Measurements from ENCODE around the gene HRH3. TPM values are rescaled to one million over a fixed set of nuclear protein-coding genes. Genes with fewer than 3 reads are reported as not detected.

HRH3 gene
- total RNA-seq, 1 experiment from 2014 or later, result not detected

- Histone ChIP-seq H3K9me3 (ENCODE audit: insufficient read depth, low read depth) (no peaks in the 10 kb centered on the region), H2AFZ (peak overlapping the region; percentile 80), H3K4me3 (peak overlapping the region; percentile 81), H4K20me1 (ENCODE audit: insufficient read depth) (peaks cover 10% of the 10 kb centered on the region; the same call in 1 of the 2 replicates), H3K9me2 (ENCODE audit: insufficient read depth) (no peaks in the 10 kb centered on the region), H3K27ac (peak overlapping the region; percentile 58), H3K27me3 (ENCODE audit: insufficient read depth, low read depth) (no peaks in the 10 kb centered on the region), H3K4me1 (replicated peaks; ENCODE audit: insufficient read depth) (peaks cover 20% of the 10 kb centered on the region), H3F3A (ENCODE audit: insufficient read depth, low read depth) (peaks cover 32% of the 10 kb centered on the region; the same call in 1 of the 2 replicates), H3K79me2 (ENCODE audit: low read depth) (peaks cover 64% of the 10 kb centered on the region), H3K36me3 (ENCODE audit: low read depth) (peaks cover 7% of the 10 kb centered on the region; the same call in 1 of the 2 replicates), H3K4me2 (peak overlapping the region; percentile 88)
- POLR2A ChIA-PET (ENCODE audit: unreplicated experiment), result interaction anchor here (0.6 kb wide), 1 partner anchor 118 kb away, joined by 8 read pairs; no protein-coding TSS in a partner anchor
- intact Hi-C loops (cut with micrococcal nuclease; ENCODE audit: unreplicated experiment), result loop anchor here (2.0 kb wide), 1 partner anchor 55 kb away; the partner anchor contains the start of gene OSBPL2
- TSS peak; percentile 72 for BruUV-seq (replicated peaks)
- TF ChIP-seq EZH2 (IDR thresholded peaks at IDR 0.05; ENCODE audit: low read depth) (no peak), CTCF (conservative IDR thresholded peaks at IDR 0.05) (no peak)
- no peak for DNase-seq
- CTCF ChIA-PET, result no interaction called here
Observed at GRCh38 chr20:62183426-62184142, 36.5 kb downstream of the HRH3 start.

GRCh38 chr20:62182469-62183425 is 37.3 kb downstream of the HRH3 start, which contains the start of gene MTG2:
TSS of gene MTG2 (plus strand) at chr20:62183028. CDS start at chr20:62193421, 10,393 bp downstream.
- Histone ChIP-seq H3K36me3 (ENCODE audit: low read depth) (0 out of 2 replicates have a peak, but pooled peaks cover 7% of the 10 kb centered on the region), H3F3A (ENCODE audit: insufficient read depth, low read depth) (peaks cover 32% of the 10 kb centered on the region; the same call in 1 of the 2 replicates), H3K4me3 (peak within 1 kb of the TSS; percentile 81), H3K79me2 (ENCODE audit: low read depth) (peaks cover 56% of the 10 kb centered on the region), H3K27me3 (ENCODE audit: insufficient read depth, low read depth) (no peaks in the 10 kb centered on the region), H3K4me1 (replicated peaks; ENCODE audit: insufficient read depth) (peaks cover 20% of the 10 kb centered on the region), H3K9me3 (ENCODE audit: insufficient read depth, low read depth) (no peaks in the 10 kb centered on the region), H3K9me2 (ENCODE audit: insufficient read depth) (no peaks in the 10 kb centered on the region), H3K27ac (peak within 1 kb of the TSS; percentile 58), H3K4me2 (peak within 1 kb of the TSS; percentile 88), H4K20me1 (ENCODE audit: insufficient read depth) (peaks cover 9% of the 10 kb centered on the region; the same call in 1 of the 2 replicates), H2AFZ (peak within 1 kb of the TSS; percentile 80)
- TF ChIP-seq CTCF (conservative IDR thresholded peaks at IDR 0.05) (no peak), EZH2 (IDR thresholded peaks at IDR 0.05; ENCODE audit: low read depth) (no peak)
- peak; percentile 92 to 93 for DNase-seq
- TSS peak; percentile 89 for BruUV-seq (replicated peaks)
- POLR2A ChIA-PET (ENCODE audit: unreplicated experiment), result interaction anchor here (0.6 kb wide), 1 partner anchor 117 kb away, joined by 8 read pairs; no protein-coding TSS in a partner anchor
- CTCF ChIA-PET, result no interaction called here
- intact Hi-C loops (cut with micrococcal nuclease; ENCODE audit: unreplicated experiment), result loop anchor here (1.0 to 2.0 kb wide), 2 partner anchors 39 to 56 kb away; partner anchors contain the start of genes OSBPL2, PSMA7 and SS18L1

- H3K9me3 ChIP-seq (ENCODE audit: insufficient read depth, low read depth), result no peaks in the 10 kb centered on the region
- H3K4me3 ChIP-seq, result peak overlapping the region; percentile 81
- H3K79me2 ChIP-seq (ENCODE audit: low read depth), result peaks cover 46% of the 10 kb centered on the region
- ChIA-PET CTCF (no interaction called here), POLR2A (ENCODE audit: unreplicated experiment) (no interaction called here)
- no peaks in the 10 kb centered on the region for H3K27me3 ChIP-seq (ENCODE audit: insufficient read depth, low read depth)
- no TSS peak for BruUV-seq (replicated peaks)
- no peak for TF ChIP-seq CTCF (conservative IDR thresholded peaks at IDR 0.05)
- no peak for TF ChIP-seq EZH2 (IDR thresholded peaks at IDR 0.05; ENCODE audit: low read depth)
- peak overlapping the region; percentile 88 for H3K4me2 ChIP-seq
- H3K9me2 ChIP-seq (ENCODE audit: insufficient read depth), result no peaks in the 10 kb centered on the region
- no peaks in the 10 kb centered on the region for H4K20me1 ChIP-seq (ENCODE audit: insufficient read depth)
- DNase-seq, result no peak
- intact Hi-C loops (cut with micrococcal nuclease; ENCODE audit: unreplicated experiment), result loop anchor here (1.0 to 2.0 kb wide), 2 partner anchors 39 to 57 kb away; partner anchors contain the start of genes OSBPL2, PSMA7 and SS18L1
- H3F3A ChIP-seq (ENCODE audit: insufficient read depth, low read depth), result peaks cover 32% of the 10 kb centered on the region; the same call in 1 of the 2 replicates
- H3K27ac ChIP-seq, result peak overlapping the region; percentile 58; the same call in 1 of the 2 replicates
- H3K4me1 ChIP-seq (replicated peaks; ENCODE audit: insufficient read depth), result peaks cover 20% of the 10 kb centered on the region
- H2AFZ ChIP-seq, result peak overlapping the region; percentile 80; the same call in 1 of the 2 replicates
- H3K36me3 ChIP-seq (ENCODE audit: low read depth), result 0 out of 2 replicates have a peak, but pooled peaks cover 7% of the 10 kb centered on the region
Observed at GRCh38 chr20:62181808-62182207, 38.3 kb downstream of the HRH3 start.
